Measurements from ENCODE around the gene LRRC43.

DNA sequence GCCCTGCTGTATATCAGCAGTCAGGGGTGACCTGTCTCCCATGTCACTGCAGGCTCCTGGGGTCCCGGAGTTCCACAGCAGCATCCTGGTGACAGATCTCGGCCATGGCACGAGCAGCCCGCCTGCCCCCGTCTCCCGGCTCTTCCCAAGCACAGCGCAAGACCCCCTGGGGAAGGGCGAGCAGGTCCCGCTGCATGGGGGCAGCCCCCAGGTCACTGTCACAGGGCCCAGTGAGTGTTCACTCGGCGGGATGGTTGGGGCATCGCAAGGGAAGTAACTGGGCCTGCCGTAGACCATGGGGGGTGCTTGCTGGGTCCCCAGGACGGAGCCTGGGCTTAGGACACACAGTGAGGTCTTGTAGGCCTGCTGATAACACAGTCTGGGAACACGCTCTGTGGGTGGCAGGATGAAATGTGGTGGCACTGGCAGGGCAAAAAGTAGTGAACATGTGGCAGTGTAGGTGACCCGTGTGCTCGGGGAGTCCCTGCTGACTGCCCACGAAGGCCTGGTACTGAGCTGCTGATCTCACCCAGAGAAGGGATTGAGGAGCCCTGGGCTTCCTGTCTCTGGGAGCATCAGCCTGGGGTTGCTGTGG, 47.4 kb upstream of the LRRC43 start:
- TF ChIP-seq, protein P1, sequence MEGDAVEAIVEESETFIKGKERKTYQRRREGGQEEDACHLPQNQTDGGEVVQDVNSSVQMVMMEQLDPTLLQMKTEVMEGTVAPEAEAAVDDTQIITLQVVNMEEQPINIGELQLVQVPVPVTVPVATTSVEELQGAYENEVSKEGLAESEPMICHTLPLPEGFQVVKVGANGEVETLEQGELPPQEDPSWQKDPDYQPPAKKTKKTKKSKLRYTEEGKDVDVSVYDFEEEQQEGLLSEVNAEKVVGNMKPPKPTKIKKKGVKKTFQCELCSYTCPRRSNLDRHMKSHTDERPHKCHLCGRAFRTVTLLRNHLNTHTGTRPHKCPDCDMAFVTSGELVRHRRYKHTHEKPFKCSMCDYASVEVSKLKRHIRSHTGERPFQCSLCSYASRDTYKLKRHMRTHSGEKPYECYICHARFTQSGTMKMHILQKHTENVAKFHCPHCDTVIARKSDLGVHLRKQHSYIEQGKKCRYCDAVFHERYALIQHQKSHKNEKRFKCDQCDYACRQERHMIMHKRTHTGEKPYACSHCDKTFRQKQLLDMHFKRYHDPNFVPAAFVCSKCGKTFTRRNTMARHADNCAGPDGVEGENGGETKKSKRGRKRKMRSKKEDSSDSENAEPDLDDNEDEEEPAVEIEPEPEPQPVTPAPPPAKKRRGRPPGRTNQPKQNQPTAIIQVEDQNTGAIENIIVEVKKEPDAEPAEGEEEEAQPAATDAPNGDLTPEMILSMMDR (IDR thresholded peaks at IDR 0.05 in 8 of 11, conservative IDR thresholded peaks at IDR 0.05 in 3 of 11) = no peak
- TF ChIP-seq POLR2A (IDR thresholded peaks at IDR 0.05) (no peak), POLR2AphosphoS5 (IDR thresholded peaks at IDR 0.05) (peak in 2 of 3 donors; percentile 6 to 72)
